Stomach (tissue), 9 donors: ENCODE results near the gene EPB41L4B. TPM values are rescaled to one million over a fixed set of nuclear protein-coding genes. Genes with fewer than 3 reads are reported as not detected.
"Not testable (repeated sequence)": the region's sequence is repeated elsewhere in the genome, so short reads cannot be mapped to it uniquely, and the experiment has no call there.

Experiments used
- DNase-seq, 2 donors: peaks; one replicate each; pipeline versions ENCODE4 v3.0.0 to v3.0.0-alpha.2; 2013 to 2019
- H3K27ac ChIP-seq, 5 donors: fragments of 200-600 bp in 4 of 5; sonication (generic) in 4 of 5; one replicate each; pipeline ENCODE4 v1.5.1; 2013 to 2019; ENCODE audit warnings: mild to moderate bottlenecking in 1 of 5, moderate library complexity in 1 of 5
- H3K27me3 ChIP-seq, 3 donors: fragments of 200-600 bp; sonication (generic); one replicate each; pipeline ENCODE4 v1.5.1; 2017 to 2019; ENCODE audit warnings: mixed run types in 1 of 3
- H3K36me3 ChIP-seq, 4 donors: fragments of 200-600 bp; sonication (generic); 1 replicate in 3 of 4; 2 replicates in 1 of 4; pipeline ENCODE4 v1.5.1; 2016 to 2019
- H3K4me1 ChIP-seq, 4 donors: fragments of 200-600 bp; sonication (generic); one replicate each; pipeline ENCODE4 v1.5.1; 2016 to 2019
- H3K4me3 ChIP-seq, 4 donors: fragments of 200-600 bp; sonication (generic) in 3 of 4; one replicate each; pipeline ENCODE4 v1.5.1; 2016 to 2019; ENCODE audit warnings: mild to moderate bottlenecking in 1 of 4
- H3K9me3 ChIP-seq, 4 donors: fragments of 200-600 bp; sonication (generic); one replicate each; pipeline ENCODE4 v1.5.1; 2016 to 2019
- CTCF ChIP-seq, 7 experiments: fragments of 450-650 bp in 4 of 7; fragments of 200-600 bp in 3 of 7; sonication (generic) in 3 of 7; IDR thresholded peaks; one replicate each; pipeline ENCODE4 v1.5.1; 2016 to 2019; ENCODE audit warnings: antibody characterized with exemption in 7 of 7, control low read depth in 2 of 7, mild to moderate bottlenecking in 1 of 7
- EP300 ChIP-seq: sonication (generic); formaldehyde crosslinking; IDR thresholded peaks from one replicate; pipeline ENCODE4 v1.6.1; 2017; ENCODE audit warnings: antibody characterized with exemption
- POLR2A ChIP-seq, 4 donors: fragments of 450-650 bp; IDR thresholded peaks; one replicate each; pipeline ENCODE4 v1.6.1; 2016; ENCODE audit warnings: antibody characterized with exemption in 4 of 4, control low read depth in 2 of 4, mild to moderate bottlenecking in 1 of 4, moderate library complexity in 1 of 4
- POLR2AphosphoS5 ChIP-seq, 3 donors: sonication (generic); formaldehyde crosslinking; IDR thresholded peaks; one replicate each; pipeline ENCODE4 v1.6.1; 2016; ENCODE audit warnings: antibody characterized with exemption in 3 of 3
- WGBS, 5 donors: extraction: QIAGEN DNeasy Blood & Tissue Kit in 3 of 5; methylation state at CpG; one replicate each; pipeline versions ENCODE4 v1.1.5 to v1.1.7; 2013 to 2018; 5-methylcytosine and 5-hydroxymethylcytosine counted together
- intact Hi-C: fragments of 100-400 bp; cut with DNase I; formaldehyde crosslinking; loops from one replicate; pipeline ENCODE4 v1.15.1; 2023; ENCODE audit warnings: low total_unique reads
- polyA plus RNA-seq, 3 donors: library from polyadenylated mRNA; stranded (reverse); fragments of 200-250 nt; gene quantifications; one replicate each; pipeline ENCODE4 v1.2.3, GENCODE V29; 2013
- total RNA-seq, 5 donors: library from RNA; depleted of rRNA; stranded (reverse); fragments of >200 nt; gene quantifications; one replicate each; pipeline versions ENCODE4 v1.1.0 to v1.2.3, GENCODE V29; 2014 to 2016
- donor health status: healthy with polysubstance abuse.
- donor health status: Bipolar disorder and iron deficiency.
- donor health status: healthy.

Gene EPB41L4B
- total and polyA plus RNA-seq, 8 donors: 9.2 to 52.4 (median 24.4) TPM

- TF ChIP-seq CTCF (IDR thresholded peaks at IDR 0.05): no peak
- no peak for TF ChIP-seq POLR2AphosphoS5 (IDR thresholded peaks at IDR 0.05)
- TF ChIP-seq POLR2A (IDR thresholded peaks at IDR 0.05): no peak
- TF ChIP-seq EP300: no peak
- no peaks in the 10 kb centered on the region for H3K9me3 ChIP-seq
- no peaks in the 10 kb centered on the region for H3K36me3 ChIP-seq
- no peak overlapping the region for H3K4me3 ChIP-seq
- no peak for DNase-seq
- peak overlapping the region in 1 of 5 donors; percentile 46 for H3K27ac ChIP-seq
- intact Hi-C loops: no loop called here
- peaks cover 11 to 16% (median 14%) of the 10 kb centered on the region in 4 donors for H3K4me1 ChIP-seq
- WGBS, 5 donors: 69 to 75% (median 71%) methylated on average over 4 of the region's 4 CpGs
- H3K27me3 ChIP-seq: no peaks in the 10 kb centered on the region
These were observed 34.3 kb downstream of the EPB41L4B start for GRCh38 chr9:109286571-109286977.

- H3K27me3 ChIP-seq, intact Hi-C loops, DNase-seq, H3K36me3 ChIP-seq, H3K4me1 ChIP-seq, H3K4me3 ChIP-seq, H3K27ac ChIP-seq, H3K9me3 ChIP-seq: not testable (repeated sequence)
- WGBS, 5 donors: 84 to 93% (median 89%) methylated on average over 2 of the region's 2 CpGs
These were observed 37.2 kb downstream of the EPB41L4B start for GRCh38 chr9:109283672-109284071.

- no peak overlapping the region for H3K27ac ChIP-seq
- no peak overlapping the region for H3K4me3 ChIP-seq
- no peaks in the 10 kb centered on the region for H3K4me1 ChIP-seq
- intact Hi-C loops: no loop called here
- DNase-seq: no peak
- no peaks in the 10 kb centered on the region for H3K36me3 ChIP-seq
- 68 to 73% (median 69%) methylated on average over 3 of the region's 3 CpGs for WGBS, 5 donors
- TF ChIP-seq EP300 (no peak), CTCF (IDR thresholded peaks at IDR 0.05) (no peak), POLR2A (IDR thresholded peaks at IDR 0.05) (no peak), POLR2AphosphoS5 (IDR thresholded peaks at IDR 0.05) (no peak)
- no peaks in the 10 kb centered on the region for H3K27me3 ChIP-seq
- no peaks in the 10 kb centered on the region for H3K9me3 ChIP-seq
These were observed 37.8 kb downstream of the EPB41L4B start for GRCh38 chr9:109283012-109283411.

- no peaks in the 10 kb centered on the region for H3K4me1 ChIP-seq
- 89 to 97% (median 92%) methylated on average over 3 of the region's 3 CpGs for WGBS, 5 donors
- H3K9me3 ChIP-seq: no peaks in the 10 kb centered on the region
- intact Hi-C loops: no loop called here
- no peak overlapping the region for H3K4me3 ChIP-seq
- H3K36me3 ChIP-seq: no peaks in the 10 kb centered on the region
- no peak for TF ChIP-seq POLR2A (IDR thresholded peaks at IDR 0.05)
- no peak for TF ChIP-seq POLR2AphosphoS5 (IDR thresholded peaks at IDR 0.05)
- H3K27me3 ChIP-seq: no peaks in the 10 kb centered on the region
- no peak overlapping the region for H3K27ac ChIP-seq
- no peak for DNase-seq
These were observed 38.6 kb downstream of the EPB41L4B start for GRCh38 chr9:109282302-109282701.

- H3K27me3 ChIP-seq: no peaks in the 10 kb centered on the region
- H3K4me1 ChIP-seq: no peaks in the 10 kb centered on the region
- H3K9me3 ChIP-seq: no peaks in the 10 kb centered on the region
- H3K36me3 ChIP-seq: no peaks in the 10 kb centered on the region
- no peak overlapping the region for H3K27ac ChIP-seq
- TF ChIP-seq POLR2AphosphoS5 (IDR thresholded peaks at IDR 0.05): no peak
- 95 to 98% (median 96%) methylated on average over 8 of the region's 8 CpGs for WGBS, 5 donors
- intact Hi-C loops: no loop called here
- H3K4me3 ChIP-seq: no peak overlapping the region
- DNase-seq: no peak
These were observed 39.3 kb downstream of the EPB41L4B start for GRCh38 chr9:109281518-109281917.

- no peaks in the 10 kb centered on the region for H3K27me3 ChIP-seq
- intact Hi-C loops: no loop called here
- WGBS, 5 donors: 71 to 86% (median 76%) methylated on average over 2 of the region's 2 CpGs
- no peak for TF ChIP-seq CTCF (IDR thresholded peaks at IDR 0.05)
- TF ChIP-seq POLR2A (IDR thresholded peaks at IDR 0.05): no peak
- no peak for TF ChIP-seq POLR2AphosphoS5 (IDR thresholded peaks at IDR 0.05)
- no peak for TF ChIP-seq EP300
- peaks cover 13 to 18% (median 16%) of the 10 kb centered on the region in 4 donors for H3K4me1 ChIP-seq
- DNase-seq: no peak
- no peaks in the 10 kb centered on the region for H3K9me3 ChIP-seq
- no peak overlapping the region for H3K27ac ChIP-seq
- no peak overlapping the region for H3K4me3 ChIP-seq
- no peaks in the 10 kb centered on the region for H3K36me3 ChIP-seq
These were observed 42.0 kb downstream of the EPB41L4B start for GRCh38 chr9:109278848-109279247.
